NCI-H128 (cell line): ENCODE data around the gene OR4A47.
"Not testable (repeated sequence)": the region's sequence is repeated elsewhere in the genome, so short reads cannot be mapped to it uniquely, and the experiment has no call there.

Experiments used
- DNase-seq: peaks from one replicate; lab custom pipeline; 2025; ENCODE audit not compliant: unreplicated experiment; lab: John Stamatoyannopoulos, UW

Gene OR4A47, protein sequence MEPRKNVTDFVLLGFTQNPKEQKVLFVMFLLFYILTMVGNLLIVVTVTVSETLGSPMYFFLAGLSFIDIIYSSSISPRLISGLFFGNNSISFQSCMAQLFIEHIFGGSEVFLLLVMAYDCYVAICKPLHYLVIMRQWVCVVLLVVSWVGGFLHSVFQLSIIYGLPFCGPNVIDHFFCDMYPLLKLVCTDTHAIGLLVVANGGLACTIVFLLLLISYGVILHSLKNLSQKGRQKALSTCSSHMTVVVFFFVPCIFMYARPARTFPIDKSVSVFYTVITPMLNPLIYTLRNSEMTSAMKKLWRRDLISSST

DNA sequence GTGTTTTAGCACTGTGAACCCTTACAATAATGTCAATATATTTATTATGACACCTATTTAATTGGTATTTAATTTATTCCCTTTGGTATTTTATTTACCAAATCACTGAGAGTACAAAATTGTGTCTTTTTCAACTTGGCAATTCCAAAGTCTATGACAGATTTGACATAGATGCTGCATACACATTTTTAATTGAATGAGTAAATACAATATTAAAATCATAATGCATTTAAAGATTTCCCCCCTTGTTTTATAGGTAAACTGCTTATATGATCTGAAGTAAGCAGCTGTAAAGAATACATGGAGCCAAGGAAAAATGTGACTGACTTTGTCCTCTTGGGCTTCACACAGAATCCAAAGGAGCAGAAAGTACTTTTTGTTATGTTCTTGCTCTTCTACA lies at the start of gene OR4A47:
Gene OR4A47, plus strand, starts transcription at position 301 of the 400 bp plus-strand sequence. Its CDS starts 0 bp downstream, at position 301.
- not testable (repeated sequence) for DNase-seq

DNA sequence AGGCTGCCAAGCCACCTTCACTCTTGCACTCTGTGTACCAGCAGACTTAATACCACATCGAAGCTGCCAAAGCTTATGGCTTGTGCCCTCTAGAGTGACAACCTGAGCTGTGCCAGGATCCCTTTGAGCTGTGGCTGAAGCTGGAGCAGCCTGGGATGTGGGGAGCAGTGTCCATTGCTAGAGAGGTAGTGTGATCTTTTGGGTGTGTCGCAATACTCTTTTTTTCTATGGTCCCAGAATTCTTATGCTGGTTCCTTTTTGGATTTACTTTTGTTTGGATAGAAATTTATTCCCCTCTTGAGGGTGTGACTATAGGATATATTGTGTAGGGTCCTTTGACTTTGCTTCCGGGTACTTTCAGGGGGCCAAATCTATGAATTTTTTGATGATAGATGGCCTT lies 32.7 kb upstream of the OR4A47 start:
- DNase-seq = not testable (repeated sequence)

DNA sequence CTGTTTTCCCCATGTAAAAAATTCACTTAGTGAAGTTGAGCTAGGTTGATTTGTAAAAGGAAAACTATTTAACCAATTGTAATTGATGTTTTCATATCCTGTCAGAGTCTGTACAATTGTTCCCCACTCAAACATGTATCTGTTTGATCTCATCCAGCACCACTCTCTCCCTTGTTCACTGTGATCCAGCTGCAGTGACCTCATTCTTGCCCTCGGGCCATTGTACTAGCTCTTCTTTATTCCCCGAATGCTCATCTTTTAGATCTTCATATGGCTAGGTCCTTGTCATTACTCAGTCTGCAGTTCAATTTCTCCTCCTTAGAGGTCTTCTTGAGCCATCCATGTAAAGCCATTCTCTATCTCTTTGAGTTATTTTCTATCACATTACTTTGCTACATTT lies 14.6 kb upstream of the OR4A47 start:
- DNase-seq = not testable (repeated sequence)

DNA sequence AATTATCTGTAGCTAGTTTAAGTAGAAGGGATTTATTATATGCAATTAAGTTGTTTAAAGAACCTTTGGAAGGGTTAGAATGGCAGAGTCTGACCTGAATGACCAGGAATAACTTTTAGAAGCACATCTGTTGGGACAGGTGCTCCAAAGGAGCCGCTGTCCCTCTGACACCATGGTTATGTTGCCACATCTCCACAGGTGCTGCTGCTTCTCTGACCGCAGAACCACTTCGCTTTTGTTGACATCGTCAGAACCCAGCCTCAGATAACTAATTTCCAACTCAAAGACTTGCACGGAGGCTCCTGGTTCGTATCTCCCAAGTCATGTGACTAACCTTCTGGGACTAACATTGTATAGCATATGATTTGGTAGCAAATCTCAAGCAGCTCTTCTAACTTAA lies 13.9 kb upstream of the OR4A47 start:
- DNase-seq = not testable (repeated sequence)

DNA sequence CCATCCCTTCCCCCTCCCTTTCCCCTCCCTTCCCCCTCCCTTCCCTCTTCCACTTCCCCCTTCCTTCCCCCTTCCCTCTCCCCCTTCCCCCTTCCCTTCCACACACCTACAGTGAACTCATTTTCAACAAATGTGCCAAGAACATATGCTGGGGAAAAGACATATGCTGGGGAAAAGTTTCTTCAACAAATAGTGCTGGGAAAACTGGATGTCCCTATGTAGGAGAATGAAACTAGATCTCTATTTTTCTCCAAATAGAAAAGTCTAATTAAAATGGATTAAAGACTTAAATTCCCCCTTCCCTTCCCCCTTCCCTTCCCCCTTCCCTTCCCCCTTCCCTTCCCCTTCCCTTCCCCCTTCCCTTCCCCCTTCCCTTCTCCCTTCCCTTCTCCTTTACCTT lies 17.6 kb downstream of the OR4A47 start:
- DNase-seq = not testable (repeated sequence)

DNA sequence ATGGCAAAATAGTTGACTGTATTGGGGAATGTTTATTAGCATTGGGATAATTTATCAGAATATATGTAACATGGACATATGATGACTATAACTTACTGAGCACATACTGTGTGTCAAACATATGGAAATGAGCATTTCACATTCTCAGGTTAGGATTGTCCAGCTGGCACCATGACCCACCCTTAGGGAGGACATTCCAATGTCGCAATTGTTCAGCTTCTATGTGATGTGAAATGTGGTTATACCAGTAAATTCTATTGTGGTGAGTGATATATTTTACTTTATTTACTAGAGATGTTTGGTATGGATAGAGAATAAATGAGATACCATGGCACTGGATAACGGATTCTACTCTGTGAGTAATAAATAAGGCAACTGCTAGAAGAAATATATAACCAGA lies 50.4 kb downstream of the OR4A47 start:
- DNase-seq = no peak
